Hepatocyte (in vitro differentiated cells): ENCODE measurements around the gene EXOSC2.

Experiments
- EZH2 ChIP-seq: fragments of 200-600 bp; sonication (generic); IDR thresholded peaks from 2 replicates; pipeline ENCODE4 v1.6.1; 2016; ENCODE audit warnings: antibody characterized with exemption, mild to moderate bottlenecking, borderline replicate concordance
- EZH2phosphoT487 ChIP-seq: fragments of 200-600 bp; sonication (generic); IDR thresholded peaks from one replicate; pipeline ENCODE4 v1.6.1; 2018; ENCODE audit warnings: antibody characterized with exemption, mild to moderate bottlenecking, low read depth, moderate library complexity; ENCODE audit not compliant: unreplicated experiment, severe bottlenecking
- TF ChIP-seq, protein P1 (sequence below): fragments of 200-600 bp; sonication (generic); IDR thresholded peaks from 2 replicates; pipeline ENCODE4 v1.5.1; 2016; ENCODE audit warnings: antibody characterized with exemption, mild to moderate bottlenecking; ENCODE audit not compliant: poor library complexity

DNA sequence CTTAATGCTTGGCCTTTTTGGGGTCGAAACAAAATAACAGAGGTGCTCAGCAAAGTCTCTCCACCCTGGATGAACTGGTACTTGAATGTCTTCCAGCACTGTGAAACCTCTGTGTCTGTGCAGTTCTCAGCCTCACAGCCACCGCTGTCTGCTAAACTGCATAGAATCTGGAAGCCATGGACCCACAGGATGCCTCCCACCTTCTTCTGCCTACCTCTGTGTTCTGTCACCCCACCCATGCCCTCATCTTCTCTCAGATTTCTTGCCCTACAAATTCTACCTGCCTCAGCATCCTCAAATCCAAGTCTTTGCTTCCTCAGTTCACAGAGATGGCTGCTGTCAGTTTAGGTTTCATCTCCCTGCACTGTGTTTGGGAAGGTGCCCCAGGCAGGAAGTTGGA lies 35.6 kb downstream of the EXOSC2 start:
- TF ChIP-seq, protein P1, sequence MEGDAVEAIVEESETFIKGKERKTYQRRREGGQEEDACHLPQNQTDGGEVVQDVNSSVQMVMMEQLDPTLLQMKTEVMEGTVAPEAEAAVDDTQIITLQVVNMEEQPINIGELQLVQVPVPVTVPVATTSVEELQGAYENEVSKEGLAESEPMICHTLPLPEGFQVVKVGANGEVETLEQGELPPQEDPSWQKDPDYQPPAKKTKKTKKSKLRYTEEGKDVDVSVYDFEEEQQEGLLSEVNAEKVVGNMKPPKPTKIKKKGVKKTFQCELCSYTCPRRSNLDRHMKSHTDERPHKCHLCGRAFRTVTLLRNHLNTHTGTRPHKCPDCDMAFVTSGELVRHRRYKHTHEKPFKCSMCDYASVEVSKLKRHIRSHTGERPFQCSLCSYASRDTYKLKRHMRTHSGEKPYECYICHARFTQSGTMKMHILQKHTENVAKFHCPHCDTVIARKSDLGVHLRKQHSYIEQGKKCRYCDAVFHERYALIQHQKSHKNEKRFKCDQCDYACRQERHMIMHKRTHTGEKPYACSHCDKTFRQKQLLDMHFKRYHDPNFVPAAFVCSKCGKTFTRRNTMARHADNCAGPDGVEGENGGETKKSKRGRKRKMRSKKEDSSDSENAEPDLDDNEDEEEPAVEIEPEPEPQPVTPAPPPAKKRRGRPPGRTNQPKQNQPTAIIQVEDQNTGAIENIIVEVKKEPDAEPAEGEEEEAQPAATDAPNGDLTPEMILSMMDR = no peak
- TF ChIP-seq EZH2phosphoT487 = no peak
- TF ChIP-seq EZH2 = no peak
